ENCODE data around the gene TOR2A. TPM values are rescaled to one million over a fixed set of nuclear protein-coding genes. Genes with fewer than 3 reads are reported as not detected.

TOR2A gene
- total and polyA plus RNA-seq, 9 of the 15 experiments (the other 6 are each of a cell fraction or from before 2014, with no cell fraction given) = 0.80 to 25.9 (median 11.1) TPM

DNA sequence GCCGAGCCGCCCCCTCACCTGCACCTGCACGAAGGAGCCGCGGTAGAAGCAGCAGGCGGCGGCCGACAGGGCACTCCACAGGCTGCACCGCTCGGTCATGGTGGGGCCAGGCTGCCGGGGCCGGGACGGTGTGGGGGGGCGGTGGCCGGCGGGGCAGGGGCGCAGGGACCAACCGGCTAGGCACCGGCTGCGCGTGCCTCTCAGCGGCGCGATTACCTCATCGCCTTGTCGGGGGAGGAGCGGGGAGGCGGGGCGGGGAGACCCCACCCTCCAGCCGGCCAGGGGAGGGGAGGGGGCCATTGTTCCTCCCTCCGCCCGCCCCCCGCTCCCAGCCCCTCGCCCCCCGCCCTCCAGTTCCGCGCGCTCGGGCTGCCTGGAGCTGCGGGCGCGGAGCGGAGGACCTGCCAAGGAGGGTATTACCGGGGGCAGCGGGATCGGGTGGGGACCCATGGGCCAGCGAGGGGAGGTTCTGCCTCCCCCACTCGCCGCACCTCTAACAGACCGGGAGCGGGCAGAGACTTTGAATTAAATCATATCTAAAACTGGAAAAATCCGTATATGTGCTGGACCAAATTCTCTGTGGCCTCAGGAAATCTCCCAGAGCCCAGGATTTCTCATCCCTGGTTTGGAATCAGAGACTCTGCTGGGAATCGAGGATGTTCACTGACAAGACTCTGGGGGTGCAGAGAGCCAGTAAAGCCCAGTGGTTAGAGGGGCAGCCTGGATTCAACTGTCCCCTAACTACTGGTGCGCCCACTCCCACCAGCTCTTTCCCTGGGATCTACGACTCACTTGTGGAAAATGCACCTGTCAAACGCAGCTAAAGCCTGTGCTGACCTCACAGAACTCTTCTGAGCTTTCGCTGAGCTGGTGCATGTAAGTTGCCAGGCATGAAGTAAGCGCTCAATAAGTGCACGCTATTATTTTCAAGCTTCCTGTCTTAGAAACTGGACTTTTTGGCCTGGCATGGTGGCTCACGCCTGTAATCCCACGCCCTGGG lies 20.3 kb upstream of the TOR2A start:
- Histone ChIP-seq H3K9me1 (ENCODE audit: control insufficient read depth, insufficient read depth, low read length) (no peaks in the 10 kb centered on the region), H3K36me3 (ENCODE audit: control insufficient read depth, insufficient read depth, low read length) (no peaks in the 10 kb centered on the region), H3K79me2 (ENCODE audit: control insufficient read depth, insufficient read depth, low read length) (no peaks in the 10 kb centered on the region), H3K9ac (ENCODE audit: insufficient read depth in 1 of 2, low read depth in 2 of 2, low read length in 2 of 2) (no peak overlapping the region), H3K4me1 (replicated peaks in 1 of 2; ENCODE audit: control insufficient read depth in 2 of 2, insufficient read depth in 2 of 2, low read length in 2 of 2) (peaks cover 8 to 21% of the 10 kb centered on the region in 2 experiments; a peak in 4 of 5 replicates), H3K4me3 (no peak overlapping the region), H3K27ac (ENCODE audit: extremely low read depth, low read depth, low read length) (no peak overlapping the region), H4K20me1 (replicated peaks; ENCODE audit: control insufficient read depth, insufficient read depth, low read length) (peaks cover 19% of the 10 kb centered on the region), H3K4me2 (ENCODE audit: insufficient read depth, low read length) (no peak overlapping the region), H2AFZ (ENCODE audit: low read depth, low read length) (no peak overlapping the region), H3K9me3 (replicated peaks; ENCODE audit: control insufficient read depth, insufficient read depth, low read depth, low read length) (no peaks in the 10 kb centered on the region), H3K27me3 (ENCODE audit: control insufficient read depth in 2 of 2, insufficient read depth in 2 of 2, low read length in 2 of 2) (peaks cover 2 to 29% of the 10 kb centered on the region in 2 experiments; a peak in 3 of 5 replicates)
- intact Hi-C loops (cut with micrococcal nuclease) = no loop called here
- FAIRE-seq (no peak), ATAC-seq (no peak), DNase-seq (ENCODE audit: extremely low read depth in 1 of 4, low spot score in 3 of 4) (no peak)
- ChIA-PET POLR2A (interaction anchor here (1.7 kb wide), 1 partner anchor 9 kb away, joined by 3 read pairs; no protein-coding TSS in a partner anchor), CTCF (ENCODE audit: low intra/inter-chr PET ratio) (no interaction called here)
- in situ Hi-C loops (cut with MboI) = loop anchor here (25.0 kb wide), 1 partner anchor 607 kb away; the partner anchor contains the start of gene URM1
- 19% methylated on average over 23 of the region's 61 CpGs for WGBS (ENCODE audit: insufficient coverage, low coverage, missing lambda C conversion rate)
- BruUV-seq (replicated peaks) = no TSS peak
- TF ChIP-seq, protein P1, sequence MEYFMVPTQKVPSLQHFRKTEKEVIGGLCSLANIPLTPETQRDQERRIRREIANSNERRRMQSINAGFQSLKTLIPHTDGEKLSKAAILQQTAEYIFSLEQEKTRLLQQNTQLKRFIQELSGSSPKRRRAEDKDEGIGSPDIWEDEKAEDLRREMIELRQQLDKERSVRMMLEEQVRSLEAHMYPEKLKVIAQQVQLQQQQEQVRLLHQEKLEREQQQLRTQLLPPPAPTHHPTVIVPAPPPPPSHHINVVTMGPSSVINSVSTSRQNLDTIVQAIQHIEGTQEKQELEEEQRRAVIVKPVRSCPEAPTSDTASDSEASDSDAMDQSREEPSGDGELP (CRISPR knock-in tag; IDR thresholded peaks at IDR 0.05; ENCODE audit: borderline replicate concordance) = no peak
- no peak for TF ChIP-seq ZNF311 (CRISPR knock-in tag; IDR thresholded peaks at IDR 0.05)
- TF ChIP-seq ZNF184 (CRISPR knock-in tag; IDR thresholded peaks at IDR 0.05) = peak; percentile 88
- no peak for TF ChIP-seq ATF7 (IDR thresholded peaks at IDR 0.05)
- TF ChIP-seq, protein P2, sequence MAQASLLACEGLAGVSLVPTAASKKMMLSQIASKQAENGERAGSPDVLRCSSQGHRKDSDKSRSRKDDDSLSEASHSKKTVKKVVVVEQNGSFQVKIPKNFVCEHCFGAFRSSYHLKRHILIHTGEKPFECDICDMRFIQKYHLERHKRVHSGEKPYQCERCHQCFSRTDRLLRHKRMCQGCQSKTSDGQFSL (CRISPR knock-in tag; IDR thresholded peaks at IDR 0.05) = peak; percentile 61; the same call in 1 of the 2 replicates
- TF ChIP-seq, protein P2 (tag; IDR thresholded peaks at IDR 0.05) = no peak
- TF ChIP-seq ZNF717 (CRISPR knock-in tag; IDR thresholded peaks at IDR 0.05) = no peak
